ENCODE measurements around the gene ATG4C. TPM values are rescaled to one million over a fixed set of nuclear protein-coding genes. Genes with fewer than 3 reads are reported as not detected.

Gene ATG4C
- total and polyA plus RNA-seq, 2 of the 4 experiments (the other 2 are of a cell fraction): 4.7 to 7.2 TPM

- Histone ChIP-seq H2AFZ (replicated peaks; ENCODE audit: low read length, poor library complexity) (no peak overlapping the region), H3K27me3 (ENCODE audit: control insufficient read depth, insufficient read depth, low read length) (peaks cover 6% of the 10 kb centered on the region), H3K18ac (ENCODE audit: low read depth, low read length) (no peak overlapping the region), H4K8ac (ENCODE audit: low read depth in 2 of 2, low read length in 2 of 2) (no peak overlapping the region), H2AK9ac (replicated peaks; ENCODE audit: low read depth, low read length, poor library complexity) (no peak overlapping the region), H3K27ac (ENCODE audit: insufficient read depth, low read length) (no peak overlapping the region), H3K4me3 (ENCODE audit: insufficient read depth, low read depth, low read length) (no peak overlapping the region), H3K4me1 (ENCODE audit: control insufficient read depth, insufficient read depth, low read length) (no peaks in the 10 kb centered on the region), H3K4ac (ENCODE audit: low read depth, low read length) (no peak overlapping the region), H3K36me3 (ENCODE audit: control insufficient read depth, insufficient read depth, low read length) (no peaks in the 10 kb centered on the region), H4K20me1 (ENCODE audit: insufficient read depth, low read length) (no peaks in the 10 kb centered on the region), H3K4me2 (ENCODE audit: low read depth, low read length) (no peak overlapping the region), H3K9me3 (ENCODE audit: control insufficient read depth, insufficient read depth, low read length) (no peaks in the 10 kb centered on the region), H3K14ac (replicated peaks; ENCODE audit: low read depth, low read length) (no peak overlapping the region), H2BK5ac (ENCODE audit: low read depth, low read length, poor library complexity, severe bottlenecking) (no peak overlapping the region), H3K56ac (ENCODE audit: extremely low read depth, insufficient read depth, low read length) (no peak overlapping the region), H4K91ac (ENCODE audit: insufficient read depth, low read depth, low read length) (no peak overlapping the region), H2BK120ac (ENCODE audit: low read depth, low read length) (no peak overlapping the region), H2BK15ac (ENCODE audit: low read depth, low read length) (no peak overlapping the region), H4K5ac (ENCODE audit: low read depth, low read length) (no peak overlapping the region), H3K23ac (ENCODE audit: low read depth, low read length) (no peak overlapping the region), H3K79me1 (ENCODE audit: low read depth in 1 of 2, low read length in 2 of 2) (no peaks in the 10 kb centered on the region), H2BK20ac (ENCODE audit: low read depth, low read length) (no peak overlapping the region), H3K9me1 (ENCODE audit: insufficient read depth, low read length) (no peaks in the 10 kb centered on the region), H2AK5ac (ENCODE audit: low read depth, low read length) (no peak overlapping the region), H3K9ac (ENCODE audit: low read depth, low read length) (no peak overlapping the region)
- intact Hi-C loops (cut with micrococcal nuclease): no loop called here
- BruUV-seq (replicated peaks): no TSS peak
- DNase-seq (no peak), ATAC-seq (ENCODE audit: low read depth) (no peak)
- POLR2A ChIA-PET (ENCODE audit: unreplicated experiment): no interaction called here
- TF ChIP-seq CHD1 (IDR thresholded peaks at IDR 0.05; ENCODE audit: low read depth, low read length): no peak
- no peak for TF ChIP-seq BHLHE40 (IDR thresholded peaks at IDR 0.05; ENCODE audit: low read depth, low read length)
- TF ChIP-seq POLR2A (IDR thresholded peaks at IDR 0.05; ENCODE audit: low read depth, low read length): no peak
- TF ChIP-seq MXI1 (IDR thresholded peaks at IDR 0.05; ENCODE audit: borderline replicate concordance, low read depth, low read length): no peak
- no peak for TF ChIP-seq FOS (IDR thresholded peaks at IDR 0.05; ENCODE audit: low read depth, low read length)
- no peak for TF ChIP-seq USF2 (IDR thresholded peaks at IDR 0.05; ENCODE audit: low read depth, low read length)
- no peak for TF ChIP-seq ELK1 (IDR thresholded peaks at IDR 0.05; ENCODE audit: borderline replicate concordance, low read depth, low read length)
- TF ChIP-seq CEBPB (IDR thresholded peaks at IDR 0.05; ENCODE audit: low read depth, low read length): no peak
- no peak for TF ChIP-seq RFX5 (IDR thresholded peaks at IDR 0.05; ENCODE audit: low read depth, low read length)
- TF ChIP-seq MAFK (IDR thresholded peaks at IDR 0.05; ENCODE audit: low read depth, low read length): no peak
- TF ChIP-seq RAD21 (IDR thresholded peaks at IDR 0.05; ENCODE audit: low read length): no peak
- no peak for TF ChIP-seq NFE2L2 (IDR thresholded peaks at IDR 0.05; ENCODE audit: low read depth, low read length)
- in situ Hi-C loops (cut with MboI; ENCODE audit: low sequenced_read_pairs): no loop called here
- CTCF ChIA-PET: interaction anchor here (1.5 kb wide), 1 partner anchor 15 kb away, joined by 5 read pairs; no protein-coding TSS in a partner anchor
- dilution Hi-C loops (cut with HindIII; ENCODE audit: low sequenced_read_pairs, unreplicated experiment): no loop called here
These were observed 113.9 kb downstream of the ATG4C start for GRCh38 chr1:62897788-62898187.

Measured in IMR-90 (cell line).